ENCODE measurements around the gene MTCL1. TPM values are rescaled to one million over a fixed set of nuclear protein-coding genes. Genes with fewer than 3 reads are reported as not detected.
A peak's percentile ranks its signal among the peaks of the same experiment; 100 is the strongest.

MTCL1 gene
- total and polyA plus RNA-seq, 5 experiments from 2014 or later = 0.13 to 0.41 TPM; not detected in 3

DNA sequence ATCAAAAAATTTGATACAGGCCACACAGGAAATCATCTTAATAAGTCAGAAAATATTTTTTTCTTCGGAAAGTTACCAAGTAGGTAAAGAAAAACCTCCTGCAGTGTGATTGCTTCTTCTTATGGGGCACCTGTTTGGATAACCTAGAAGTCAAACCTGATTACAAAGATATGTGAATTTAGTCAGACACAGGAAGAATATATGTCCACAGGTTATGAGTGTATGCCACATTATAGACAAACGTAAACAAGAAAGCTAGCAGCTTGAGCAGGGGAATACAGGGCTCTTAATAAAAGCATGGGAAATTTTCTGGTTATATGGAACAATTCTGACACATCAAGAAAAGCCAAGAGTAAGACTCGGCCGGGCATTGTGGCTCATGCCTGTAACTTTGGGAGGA, 35.8 kb upstream of the MTCL1 start:
- POLR2A ChIA-PET = no interaction called here
- ATAC-seq = no peak
- no peak for DNase-seq
- no peak overlapping the region for H3K27ac Mint-ChIP-seq
- H3K27me3 Mint-ChIP-seq = peaks cover 0 to 2% (median 0%) of the 10 kb centered on the region in 5 donors
- no peak overlapping the region for H3K4me3 Mint-ChIP-seq
- no peaks in the 10 kb centered on the region for H3K36me3 Mint-ChIP-seq
- peaks cover 0 to 2% (median 0%) of the 10 kb centered on the region in 9 donors for H3K9me3 Mint-ChIP-seq
- no peaks in the 10 kb centered on the region for H3K4me1 Mint-ChIP-seq

GRCh38 chr18:8673256-8674209, 31.8 kb upstream of the MTCL1 start:
- Mint-ChIP-seq H3K4me3 (no peak overlapping the region), H3K27ac (peak overlapping the region in 2 of 10 donors; percentile 4 to 6)
- no peak for ATAC-seq

GRCh38 chr18:8675057-8675456, 30.3 kb upstream of the MTCL1 start:
- POLR2A ChIA-PET = no interaction called here

More at GRCh38 chr18:8673256-8674209, 31.8 kb upstream of the MTCL1 start:
- Mint-ChIP-seq H3K4me1 (no peaks in the 10 kb centered on the region), H3K27me3 (no peaks in the 10 kb centered on the region), H3K36me3 (no peaks in the 10 kb centered on the region), H3K9me3 (peaks cover 0 to 2% (median 0%) of the 10 kb centered on the region in 9 donors)
- no peak for DNase-seq
- POLR2A ChIA-PET = no interaction called here

GRCh38 chr18:8681196-8681595, 24.2 kb upstream of the MTCL1 start:
- H3K9me3 Mint-ChIP-seq = no peaks in the 10 kb centered on the region
- ATAC-seq = no peak
- H3K36me3 Mint-ChIP-seq = no peaks in the 10 kb centered on the region
- no peak overlapping the region for H3K27ac Mint-ChIP-seq
- no peak for DNase-seq
- H3K4me1 Mint-ChIP-seq = no peaks in the 10 kb centered on the region
- no peaks in the 10 kb centered on the region for H3K27me3 Mint-ChIP-seq
- POLR2A ChIA-PET = no interaction called here
- H3K4me3 Mint-ChIP-seq = no peak overlapping the region

More at GRCh38 chr18:8675057-8675456, 30.3 kb upstream of the MTCL1 start:
- no peaks in the 10 kb centered on the region for H3K36me3 Mint-ChIP-seq
- ATAC-seq (no peak), DNase-seq (no peak)
- H3K4me3 Mint-ChIP-seq = no peak overlapping the region
- no peaks in the 10 kb centered on the region for H3K27me3 Mint-ChIP-seq
- H3K27ac Mint-ChIP-seq = no peak overlapping the region
- H3K9me3 Mint-ChIP-seq = peaks cover 0 to 2% (median 0%) of the 10 kb centered on the region in 9 donors
- H3K4me1 Mint-ChIP-seq = no peaks in the 10 kb centered on the region

DNA sequence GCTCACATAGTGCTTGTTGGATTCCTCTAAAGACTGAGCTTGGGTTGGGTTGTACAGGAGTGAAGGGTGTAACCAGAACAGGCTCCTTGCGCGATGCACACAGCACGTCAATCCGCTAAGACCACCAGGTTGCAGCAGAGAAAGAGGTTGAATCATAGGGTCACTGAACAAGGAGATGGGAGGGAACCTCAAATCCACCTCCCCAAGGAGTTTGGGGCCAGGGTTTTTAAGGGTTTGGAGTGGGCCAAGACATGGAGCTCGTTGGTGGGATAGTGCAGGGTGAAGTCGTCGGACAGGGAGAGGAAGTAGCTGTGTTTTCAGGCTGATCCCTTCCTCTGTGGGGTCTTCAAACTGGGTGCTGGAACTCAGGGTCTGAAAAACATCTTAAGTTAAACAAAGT, 20.8 kb upstream of the MTCL1 start:
- POLR2A ChIA-PET = no interaction called here
- Mint-ChIP-seq H3K4me1 (no peaks in the 10 kb centered on the region), H3K9me3 (no peaks in the 10 kb centered on the region), H3K27me3 (no peaks in the 10 kb centered on the region), H3K36me3 (no peaks in the 10 kb centered on the region), H3K4me3 (no peak overlapping the region), H3K27ac (no peak overlapping the region)
- ATAC-seq (no peak), DNase-seq (no peak)

DNA sequence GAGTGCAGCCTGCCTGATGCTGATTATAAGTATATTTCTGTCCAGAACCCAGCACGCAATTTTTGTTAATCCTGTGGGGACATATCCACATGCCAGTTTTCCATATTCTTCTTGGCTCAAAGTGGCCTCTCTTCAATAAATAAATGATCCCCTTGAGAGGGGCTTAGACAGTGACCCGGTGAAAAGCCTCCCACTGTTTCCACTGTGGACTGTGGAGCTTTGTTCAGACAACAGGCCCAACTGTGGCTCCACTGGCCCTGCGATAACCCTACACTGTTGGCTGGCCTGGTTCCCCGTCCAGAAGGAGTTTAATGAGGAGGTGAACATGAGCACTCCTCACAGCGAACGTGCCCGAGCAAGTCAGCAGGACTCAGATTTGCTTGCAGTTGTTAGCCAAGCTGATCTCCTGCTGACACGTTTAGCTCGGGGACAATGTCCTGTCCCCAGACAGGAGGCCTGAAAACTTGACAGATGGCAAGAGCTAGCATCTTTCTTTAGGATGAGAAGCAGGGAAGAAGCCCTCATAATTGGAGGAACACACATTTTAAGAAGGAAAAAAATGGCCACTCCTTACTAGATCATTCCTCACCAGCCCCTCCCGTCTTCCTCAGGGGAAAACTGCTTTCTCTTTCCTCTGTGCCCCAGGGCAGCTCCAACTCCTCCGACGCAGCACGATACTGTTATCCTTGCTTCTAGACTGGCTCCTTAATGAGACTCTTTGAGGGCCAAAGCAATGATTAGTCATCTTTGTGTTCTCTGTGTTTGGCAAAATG, 20.0 kb upstream of the MTCL1 start:
- Mint-ChIP-seq H3K4me1 (no peaks in the 10 kb centered on the region), H3K9me3 (no peaks in the 10 kb centered on the region), H3K36me3 (no peaks in the 10 kb centered on the region), H3K4me3 (no peak overlapping the region), H3K27ac (no peak overlapping the region), H3K27me3 (peaks cover 0 to 4% (median 0%) of the 10 kb centered on the region in 5 donors)
- DNase-seq (no peak), ATAC-seq (no peak)
- POLR2A ChIA-PET = no interaction called here

DNA sequence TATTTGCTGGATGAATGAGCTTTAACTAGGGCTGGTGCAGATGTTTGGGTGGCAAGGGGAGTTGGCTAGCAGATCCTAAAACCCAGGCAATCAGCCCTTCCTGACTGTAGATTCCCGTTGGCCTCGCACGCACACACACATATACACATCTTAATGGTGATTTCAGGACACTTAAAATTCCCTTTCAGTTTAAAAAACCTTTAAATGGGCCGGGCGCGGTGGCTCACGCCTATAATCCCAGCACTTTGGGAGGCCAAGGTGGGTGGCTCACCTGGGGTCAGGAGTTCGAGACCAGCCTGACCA, 19.5 kb upstream of the MTCL1 start:
- Mint-ChIP-seq H3K4me3 (no peak overlapping the region), H3K4me1 (no peaks in the 10 kb centered on the region), H3K27ac (no peak overlapping the region), H3K9me3 (no peaks in the 10 kb centered on the region), H3K36me3 (no peaks in the 10 kb centered on the region), H3K27me3 (peaks cover 0 to 5% (median 0%) of the 10 kb centered on the region in 5 donors)
- no peak for ATAC-seq
- no peak for DNase-seq
- POLR2A ChIA-PET = no interaction called here

GRCh38 chr18:8686611-8687010, 18.7 kb upstream of the MTCL1 start:
- DNase-seq (no peak), ATAC-seq (no peak)
- Mint-ChIP-seq H3K27me3 (peaks cover 0 to 5% (median 0%) of the 10 kb centered on the region in 5 donors), H3K9me3 (no peaks in the 10 kb centered on the region), H3K4me1 (no peaks in the 10 kb centered on the region), H3K4me3 (no peak overlapping the region), H3K27ac (peak overlapping the region in 1 of 10 donors; percentile 33), H3K36me3 (no peaks in the 10 kb centered on the region)
- POLR2A ChIA-PET = no interaction called here

DNA sequence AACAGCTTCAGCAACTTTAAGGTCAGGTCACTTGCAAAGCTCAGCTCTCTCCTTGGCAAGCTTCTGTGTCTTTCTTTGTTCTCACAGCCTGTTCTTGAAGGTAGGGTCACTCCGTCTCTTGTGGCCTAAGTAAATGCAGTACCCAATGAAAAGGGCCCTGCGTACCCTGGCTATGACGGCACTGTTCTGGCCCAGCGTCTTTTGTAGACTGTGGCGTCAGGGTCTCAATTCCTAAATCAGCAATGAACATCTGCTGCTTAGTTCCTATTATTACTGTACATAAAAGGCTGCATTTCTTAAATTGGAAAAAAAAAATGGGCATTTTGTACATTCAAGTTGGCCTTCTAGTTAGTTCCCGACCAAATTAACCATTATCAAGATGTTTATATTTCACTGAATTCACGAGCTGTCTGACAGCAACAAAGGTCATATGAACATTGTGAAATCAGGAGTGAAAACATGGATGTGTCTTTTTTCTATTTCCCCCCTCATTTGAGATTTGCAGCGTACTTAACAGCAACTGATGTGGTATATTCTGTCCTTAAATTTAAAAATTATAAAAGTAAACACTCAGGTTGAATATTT, 17.0 kb upstream of the MTCL1 start:
- H3K9me3 Mint-ChIP-seq = no peaks in the 10 kb centered on the region
- ATAC-seq = no peak
- no peaks in the 10 kb centered on the region for H3K36me3 Mint-ChIP-seq
- H3K27me3 Mint-ChIP-seq = peaks cover 0 to 5% (median 0%) of the 10 kb centered on the region in 5 donors
- H3K4me1 Mint-ChIP-seq = no peaks in the 10 kb centered on the region
- DNase-seq = no peak
- H3K27ac Mint-ChIP-seq = no peak overlapping the region
- H3K4me3 Mint-ChIP-seq = no peak overlapping the region
- POLR2A ChIA-PET = no interaction called here

DNA sequence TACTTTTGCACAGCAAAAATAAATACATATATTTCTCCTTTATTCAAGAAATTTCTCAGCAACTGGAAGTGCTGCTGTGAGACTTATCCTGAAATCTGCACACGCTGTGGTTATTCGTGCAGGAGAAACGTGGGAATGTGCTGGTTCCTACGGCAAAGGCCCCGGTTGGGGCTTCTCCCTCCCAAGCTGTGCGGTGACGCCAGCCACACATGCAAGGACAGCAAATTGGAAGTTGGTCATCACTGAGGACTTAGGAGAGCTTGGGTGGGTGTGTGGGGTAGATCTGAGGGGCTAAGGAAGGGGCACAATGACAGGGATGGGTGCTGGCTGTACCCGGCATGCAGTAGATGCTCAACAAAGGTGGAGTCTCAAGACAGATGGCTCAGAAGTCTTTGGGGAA, 16.5 kb upstream of the MTCL1 start:
- H3K27ac Mint-ChIP-seq = peak overlapping the region in 1 of 10 donors; percentile 51
- POLR2A ChIA-PET = no interaction called here

DNA sequence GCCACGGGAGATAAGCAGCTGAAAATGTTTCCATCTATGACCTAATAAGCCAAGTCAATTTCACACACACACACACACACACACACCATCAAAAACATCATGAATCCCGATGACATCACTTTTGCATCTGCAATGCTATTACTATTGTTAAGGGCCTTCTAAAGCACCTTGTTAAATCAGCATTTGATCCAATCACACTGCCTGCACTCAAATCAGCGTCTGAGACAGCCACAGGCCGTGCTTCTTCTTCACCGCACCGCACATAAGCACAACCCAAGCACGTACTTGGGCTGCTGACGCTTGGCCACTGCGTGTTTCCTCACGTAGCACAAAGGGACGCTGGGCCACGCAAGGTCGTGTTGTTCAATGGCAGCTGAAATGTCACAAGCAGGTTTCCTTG, 15.8 kb upstream of the MTCL1 start:
- DNase-seq = no peak
- POLR2A ChIA-PET = no interaction called here

More for the DNA sequence above, 16.5 kb upstream of the MTCL1 start:
- Mint-ChIP-seq H3K9me3 (no peaks in the 10 kb centered on the region), H3K4me1 (no peaks in the 10 kb centered on the region), H3K4me3 (no peak overlapping the region), H3K36me3 (no peaks in the 10 kb centered on the region), H3K27me3 (peaks cover 0 to 5% (median 3%) of the 10 kb centered on the region in 5 donors)
- DNase-seq (no peak), ATAC-seq (no peak)

GRCh38 chr18:8694891-8695290, 10.5 kb upstream of the MTCL1 start:
- ATAC-seq (no peak), DNase-seq (no peak)
- no peak overlapping the region for H3K4me3 Mint-ChIP-seq
- H3K27ac Mint-ChIP-seq = no peak overlapping the region
- H3K4me1 Mint-ChIP-seq = peaks cover 0 to 8% (median under 1%) of the 10 kb centered on the region in 4 donors
- H3K27me3 Mint-ChIP-seq = peaks cover 6 to 15% (median 9%) of the 10 kb centered on the region in 5 donors
- no peaks in the 10 kb centered on the region for H3K36me3 Mint-ChIP-seq
- H3K9me3 Mint-ChIP-seq = no peaks in the 10 kb centered on the region
- POLR2A ChIA-PET = no interaction called here

More for the DNA sequence above, 15.8 kb upstream of the MTCL1 start:
- no peaks in the 10 kb centered on the region for H3K36me3 Mint-ChIP-seq
- H3K27ac Mint-ChIP-seq = peak overlapping the region in 1 of 10 donors; percentile 51
- H3K4me3 Mint-ChIP-seq = no peak overlapping the region
- no peak for ATAC-seq
- H3K27me3 Mint-ChIP-seq = peaks cover 0 to 5% (median 3%) of the 10 kb centered on the region in 5 donors
- no peaks in the 10 kb centered on the region for H3K4me1 Mint-ChIP-seq
- no peaks in the 10 kb centered on the region for H3K9me3 Mint-ChIP-seq
